Bronchial smooth muscle cell (primary cell): ENCODE results near the gene RPS27L. TPM values are rescaled to one million over a fixed set of nuclear protein-coding genes. Genes with fewer than 3 reads are reported as not detected.

Source experiments
- total RNA-seq: library from RNA; depleted of rRNA; stranded (reverse); fragments of >200 nt; gene quantifications from 2 replicates; pipeline ENCODE4 v1.2.1, GENCODE V29; 2014

Gene RPS27L
- 442 and 656 TPM in 2 replicates for total RNA-seq

GRCh38 chr15:63157118-63157843, at the start of gene RPS27L:
Gene RPS27L (minus strand): TSS chr15:63157477. CDS start chr15:63157405, 72 bp downstream.

GRCh38 chr15:63188926-63189871, 31.9 kb upstream of the RPS27L start, which contains the start of gene RAB8B:
Gene RAB8B (plus strand): TSS chr15:63189606. CDS start chr15:63189625, 19 bp downstream.

GRCh38 chr15:63121382-63122001, 35.8 kb downstream of the RPS27L start, which contains the start of gene LACTB:
Gene LACTB (plus strand): TSS chr15:63121861. CDS start chr15:63121872, 11 bp downstream.

Other genes starting within 250 kb of the RPS27L start
- 337 and 394 TPM in 2 replicates for gene TPM1, start 114.7 kb downstream of the RPS27L start, total RNA-seq
- 14.9 and 25.1 TPM in 2 replicates for gene LACTB, start 35.6 kb downstream of the RPS27L start, total RNA-seq
- 71.6 and 124 TPM in 2 replicates for gene RAB8B, start 32.1 kb upstream of the RPS27L start, total RNA-seq
- 12.1 and 19.4 TPM in 2 replicates for gene APH1B, start 120.1 kb upstream of the RPS27L start, total RNA-seq
- gene CA12, start 224.4 kb upstream of the RPS27L start, total RNA-seq = 47.5 and 101 TPM in 2 replicates